AG09319 (cell line): Measurements from ENCODE around the gene CHGA.

Experiments
- DNase-seq: peaks from one replicate; pipeline ENCODE4 v3.0.0-alpha.2; 2010; ENCODE audit warnings: low read depth; ENCODE audit errors: extremely low read depth
- CTCF ChIP-seq: IDR thresholded peaks from 2 replicates; pipeline ENCODE4 v1.5.1; 2011; ENCODE audit warnings: low read depth, mild to moderate bottlenecking, inconsistent platforms, low read length, moderate library complexity

CHGA gene

GRCh38 chr14:92926931-92927330, 4.0 kb downstream of the CHGA start:
- no peak for TF ChIP-seq CTCF
- no peak for DNase-seq

GRCh38 chr14:92927349-92928257, 4.7 kb downstream of the CHGA start:
- TF ChIP-seq CTCF, result no peak

GRCh38 chr14:92928258-92928629, 5.3 kb downstream of the CHGA start:
- no peak for DNase-seq
- TF ChIP-seq CTCF, result no peak

More at GRCh38 chr14:92927349-92928257, 4.7 kb downstream of the CHGA start:
- DNase-seq, result no peak

GRCh38 chr14:92928961-92929688, 6.2 kb downstream of the CHGA start:
- TF ChIP-seq CTCF, result no peak

GRCh38 chr14:92929689-92930608, 7.0 kb downstream of the CHGA start:
- no peak for TF ChIP-seq CTCF
- no peak for DNase-seq

More at GRCh38 chr14:92928961-92929688, 6.2 kb downstream of the CHGA start:
- no peak for DNase-seq

GRCh38 chr14:92930737-92931602, 8.0 kb downstream of the CHGA start:
- TF ChIP-seq CTCF, result no peak
- DNase-seq, result peak; percentile 32
